UCSD-AML1 (cell line): ENCODE results near the gene HDAC10.
A peak's percentile ranks its signal among the peaks of the same experiment; 100 is the strongest.

Experiments
- DNase-seq: peaks from one replicate; lab custom pipeline; 2025; ENCODE audit not compliant: unreplicated experiment; lab: John Stamatoyannopoulos, UW

Gene HDAC10

DNA sequence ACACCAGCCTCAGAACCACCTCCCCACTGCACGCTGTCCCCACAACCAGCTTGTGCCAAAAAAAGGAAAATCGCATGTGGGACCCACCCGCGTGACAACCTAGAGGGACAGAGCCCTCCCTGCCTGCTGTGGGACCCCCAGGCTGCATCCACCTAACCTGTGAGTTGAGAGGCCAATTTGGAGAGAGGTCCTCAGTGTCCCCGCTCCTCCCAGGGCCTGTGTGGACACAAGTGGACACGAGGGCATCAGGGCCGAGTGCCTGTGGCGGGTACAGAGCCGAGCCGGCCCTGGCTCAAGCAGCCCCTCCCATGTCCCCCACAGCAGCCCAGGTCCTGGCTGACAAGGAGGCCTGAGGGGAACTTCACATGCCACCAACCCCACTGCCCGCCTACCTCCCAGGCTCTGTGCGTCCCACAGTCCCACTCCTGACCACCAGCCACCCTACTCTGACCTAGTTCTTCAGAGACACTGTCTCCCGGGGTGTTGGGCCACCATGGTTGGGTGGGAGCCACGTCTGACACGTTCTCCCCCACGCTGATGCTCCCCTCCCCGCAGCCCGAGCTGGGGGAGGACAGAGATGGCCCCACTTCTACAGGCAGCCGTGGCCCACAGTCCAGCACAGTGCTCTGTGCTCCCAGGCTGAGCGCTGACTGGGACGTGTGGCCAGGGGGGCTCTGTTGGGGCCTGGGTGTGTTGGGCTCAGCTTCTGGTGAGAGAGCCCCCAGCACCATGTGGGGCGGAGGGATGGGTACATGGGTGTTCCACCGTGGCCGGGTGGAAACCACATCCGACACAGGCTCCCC, 31.1 kb downstream of the HDAC10 start:
- DNase-seq = no peak

DNA sequence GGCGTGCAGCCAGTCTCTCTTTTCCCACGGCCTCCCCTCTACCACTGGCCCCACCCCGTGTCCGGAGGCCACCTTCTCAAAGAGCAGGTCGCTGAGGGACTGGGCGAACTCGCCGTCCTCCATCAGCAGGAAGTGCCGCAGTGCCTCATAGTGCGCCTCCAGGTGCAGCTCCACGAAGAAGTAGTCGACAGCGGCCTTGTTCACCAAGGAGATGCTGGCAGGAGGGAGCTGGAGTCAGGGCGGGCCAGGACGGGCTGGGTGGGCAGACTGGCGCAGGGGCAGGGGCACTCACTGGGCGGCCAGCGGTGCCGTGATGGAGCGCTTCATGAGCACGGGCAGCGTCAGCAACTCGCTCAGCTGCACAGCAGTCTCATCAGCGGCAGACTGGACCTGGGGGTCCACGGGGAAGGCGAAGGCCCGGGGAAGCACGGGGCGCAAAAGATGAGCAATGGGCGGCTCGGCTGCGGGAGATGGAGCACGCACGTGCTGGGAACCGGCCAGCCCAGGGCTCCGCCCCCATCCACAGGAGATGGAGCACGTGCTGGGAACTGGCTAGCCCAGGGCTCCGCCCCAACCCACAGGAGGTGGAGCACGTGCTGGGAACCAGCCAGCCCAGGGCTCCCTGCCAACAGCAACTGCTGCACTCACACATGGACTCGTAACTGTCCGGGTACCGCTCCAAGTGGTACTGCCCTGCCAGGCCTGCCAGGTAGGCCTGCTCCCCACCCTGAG, 31.9 kb downstream of the HDAC10 start:
- peak; percentile 22 for DNase-seq

DNA sequence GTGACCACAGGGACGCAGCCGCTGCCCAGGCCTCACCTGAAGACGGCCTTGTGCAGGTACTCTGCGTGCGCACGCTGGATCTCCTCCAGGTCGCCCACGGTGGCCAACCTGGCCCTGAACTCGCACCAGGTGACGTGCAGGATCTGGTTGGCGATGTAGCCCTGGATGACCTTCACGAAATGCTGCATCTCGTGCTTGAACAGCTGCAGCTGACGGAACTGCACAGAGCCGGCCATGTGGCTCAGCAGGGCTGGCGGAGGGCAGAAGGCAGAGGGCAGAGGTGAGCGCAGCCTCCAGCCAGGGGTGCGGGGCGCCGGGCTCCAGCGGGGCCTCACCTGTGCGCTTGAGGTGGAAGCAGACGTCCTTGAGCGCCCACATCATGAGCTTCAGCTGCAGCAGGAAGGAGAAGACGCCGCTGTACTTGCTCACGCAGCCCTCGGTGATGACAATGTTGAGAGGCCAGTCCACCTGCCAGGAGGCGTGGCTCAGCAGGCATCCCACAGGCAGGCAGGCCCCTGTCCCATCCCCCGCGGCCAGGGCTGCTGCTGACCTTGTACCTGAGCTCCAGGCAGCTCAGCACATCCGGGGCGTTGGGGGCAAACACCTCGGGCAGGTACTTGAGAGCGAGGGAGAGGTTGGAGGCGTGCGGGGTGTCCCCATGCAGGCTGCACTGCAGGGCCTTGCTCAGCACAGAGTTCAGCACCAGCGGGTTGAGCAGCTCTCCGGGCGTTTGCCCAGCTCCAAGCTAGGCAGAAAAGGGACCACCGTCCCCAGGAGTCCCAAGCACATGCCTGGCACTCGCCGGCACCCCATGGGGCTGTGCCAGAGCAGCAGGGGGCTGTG, 32.7 kb downstream of the HDAC10 start:
- no peak for DNase-seq

DNA sequence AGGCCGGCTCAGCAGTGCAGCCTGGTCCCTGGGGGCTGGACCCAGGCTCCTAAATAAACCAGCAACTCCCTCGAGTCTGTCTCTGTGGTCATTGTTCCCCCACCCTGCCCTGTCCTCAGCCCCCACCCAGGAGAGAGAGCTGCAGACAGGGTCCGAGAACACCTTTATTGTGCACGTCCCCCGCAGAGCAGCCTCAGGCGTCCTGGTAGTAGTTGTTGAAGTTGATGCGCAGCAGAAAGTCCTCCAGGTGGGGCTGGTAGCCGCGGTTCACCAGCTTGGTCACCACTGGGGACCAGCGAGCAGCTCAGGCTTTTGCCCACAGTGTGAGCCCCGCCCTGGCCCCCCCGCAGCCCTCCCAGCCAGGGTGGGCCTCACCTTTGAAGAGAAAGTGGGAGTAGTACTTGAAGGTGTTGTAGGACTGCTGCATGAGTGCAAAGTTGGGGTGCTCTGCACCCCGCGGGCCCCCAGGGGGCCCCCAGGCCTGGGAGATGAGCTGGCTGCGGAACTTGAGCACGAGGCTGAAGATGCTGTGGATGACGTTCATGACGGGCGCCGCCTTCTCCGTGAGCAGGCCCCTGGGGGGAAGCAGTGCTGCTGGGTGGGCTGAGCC, 33.4 kb downstream of the HDAC10 start:
- no peak for DNase-seq

DNA sequence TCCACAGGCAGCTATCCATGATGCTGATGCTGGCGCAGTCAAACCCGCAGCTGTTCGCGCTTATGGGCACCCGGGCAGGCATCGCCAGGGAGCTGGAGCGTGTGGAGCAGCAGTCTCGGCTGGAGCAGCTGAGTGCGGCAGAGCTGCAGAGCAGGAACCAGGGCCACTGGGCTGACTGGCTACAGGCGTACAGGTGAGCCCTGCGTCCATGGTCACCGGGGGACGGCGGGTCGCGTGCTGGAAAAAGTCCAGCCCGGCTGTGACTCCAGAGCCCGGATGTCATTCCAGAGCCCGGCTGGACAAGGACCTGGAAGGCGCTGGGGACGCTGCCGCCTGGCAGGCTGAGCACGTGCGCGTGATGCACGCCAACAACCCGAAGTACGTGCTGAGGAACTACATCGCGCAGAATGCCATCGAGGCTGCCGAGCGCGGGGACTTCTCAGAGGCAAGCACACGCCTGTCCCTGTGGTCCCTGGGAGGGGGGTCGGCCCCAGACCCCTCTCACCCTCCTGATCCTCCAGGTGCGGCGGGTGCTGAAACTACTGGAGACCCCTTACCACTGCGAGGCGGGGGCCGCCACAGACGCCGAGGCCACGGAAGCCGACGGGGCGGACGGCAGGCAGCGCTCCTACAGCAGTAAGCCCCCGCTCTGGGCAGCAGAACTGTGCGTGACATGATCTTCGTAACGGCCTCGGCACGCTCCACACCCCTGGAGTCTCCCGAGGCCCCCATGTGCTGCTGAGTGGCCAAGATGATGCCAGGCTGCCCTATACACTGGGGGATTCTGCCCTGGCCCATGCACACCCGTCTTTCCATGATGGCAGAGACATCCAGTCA, 34.2 kb downstream of the HDAC10 start:
- no peak for DNase-seq

DNA sequence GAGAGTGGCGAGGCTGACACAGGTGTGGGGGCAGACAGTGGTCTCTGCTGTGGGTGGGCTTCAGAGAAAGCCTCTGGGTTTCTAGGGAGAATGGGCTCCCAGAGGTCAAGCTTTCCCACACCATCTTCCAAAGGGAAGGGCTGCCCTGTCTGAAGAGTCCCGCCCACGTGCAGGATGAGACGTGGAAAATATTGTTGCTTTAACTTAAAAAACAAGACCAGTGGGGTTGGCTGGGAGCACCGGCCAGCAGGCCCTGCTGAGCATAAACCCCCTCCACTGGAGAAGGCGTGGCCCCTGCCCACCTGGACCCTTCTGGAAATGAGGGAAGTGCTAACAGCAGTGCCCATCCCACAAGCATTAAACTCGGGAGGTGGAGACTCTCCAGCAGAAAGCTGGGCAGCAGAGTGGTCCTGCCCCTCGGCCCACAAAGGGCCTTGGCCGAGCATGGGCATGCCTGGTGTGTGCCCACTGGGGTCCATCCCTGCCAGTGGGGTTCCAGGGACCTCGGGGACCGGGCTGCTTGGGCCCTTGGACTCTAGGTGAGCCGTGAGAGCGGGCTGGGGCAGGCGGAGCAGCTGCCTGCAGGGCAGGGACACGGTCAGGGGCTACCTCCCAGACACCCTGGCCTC, 34.9 kb downstream of the HDAC10 start:
- DNase-seq = no peak

DNA sequence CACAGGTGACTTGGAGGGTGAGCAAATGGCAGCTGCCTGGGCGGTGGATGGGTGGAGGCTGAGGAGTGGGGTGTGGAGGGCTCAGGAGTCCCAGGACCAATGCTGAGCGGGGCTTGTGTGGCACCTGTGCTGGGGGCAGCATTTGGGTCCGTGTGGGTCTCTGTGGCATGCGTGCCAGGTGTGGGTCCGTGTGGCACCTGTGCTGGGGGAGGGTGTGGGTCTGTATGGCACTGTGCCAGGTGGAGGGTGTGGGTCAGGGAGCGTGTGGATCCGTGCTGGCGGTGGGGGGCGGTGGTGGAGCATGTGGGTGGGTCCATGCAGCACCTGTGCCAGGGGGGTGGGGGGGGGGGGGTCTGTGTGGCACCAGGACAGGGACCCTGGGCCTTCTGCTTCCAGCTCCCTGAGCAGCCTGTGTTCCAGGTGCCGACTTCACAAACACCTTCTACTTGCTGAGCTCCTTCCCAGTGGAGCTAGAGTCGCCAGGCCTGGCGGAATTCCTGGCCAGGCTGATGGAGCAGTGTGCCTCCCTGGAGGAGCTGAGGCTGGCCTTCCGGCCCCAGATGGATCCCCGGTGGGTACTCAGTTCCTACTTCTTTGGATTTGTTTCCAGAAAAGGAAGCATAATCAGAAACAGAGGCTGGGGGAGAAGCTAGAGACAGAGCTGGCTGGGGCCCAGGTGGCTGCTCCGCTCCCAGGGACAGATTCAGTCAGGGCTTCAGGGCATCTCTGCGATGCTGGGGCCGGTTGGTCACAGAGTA, 35.6 kb downstream of the HDAC10 start:
- no peak for DNase-seq

DNA sequence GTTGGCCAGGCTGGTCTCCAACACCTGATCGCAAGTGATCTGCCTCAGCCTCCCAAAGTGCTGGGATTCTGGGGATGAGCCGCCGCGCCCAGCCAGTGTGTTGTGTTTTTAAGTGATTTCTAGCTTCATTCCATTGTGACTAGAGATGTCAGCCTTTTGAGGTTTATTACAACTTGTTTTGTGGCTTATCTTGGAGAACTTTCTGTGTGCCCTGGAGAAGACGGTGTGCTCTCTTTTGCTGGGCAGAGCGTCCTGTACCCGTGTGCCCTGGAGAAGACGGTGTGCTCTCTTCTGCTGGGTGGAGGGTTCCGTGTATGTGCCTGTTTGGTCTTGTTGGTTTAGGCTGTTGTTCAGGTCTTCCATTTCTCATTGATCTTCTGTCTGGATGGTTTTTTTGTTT, 37.8 kb downstream of the HDAC10 start:
- DNase-seq = no peak

DNA sequence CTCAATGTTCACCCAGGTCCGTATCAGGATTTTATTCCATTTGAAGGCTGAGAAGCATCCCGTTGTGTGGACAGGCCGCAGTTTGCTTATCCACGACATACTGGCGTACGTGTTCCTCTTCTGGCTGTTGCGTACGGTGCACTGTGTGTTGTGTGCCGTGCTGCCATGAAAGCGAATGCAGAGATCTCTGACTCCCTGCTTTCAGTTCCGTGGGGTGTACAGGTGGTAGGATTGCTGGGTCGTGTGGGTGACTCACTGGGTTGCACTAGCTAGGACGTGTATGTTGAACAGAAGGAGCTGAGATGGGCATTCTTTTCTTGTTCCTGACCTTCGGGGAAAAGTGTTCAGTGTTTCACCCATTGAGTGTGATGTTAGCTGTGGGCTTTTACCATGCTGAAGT, 39.9 kb downstream of the HDAC10 start:
- no peak for DNase-seq

DNA sequence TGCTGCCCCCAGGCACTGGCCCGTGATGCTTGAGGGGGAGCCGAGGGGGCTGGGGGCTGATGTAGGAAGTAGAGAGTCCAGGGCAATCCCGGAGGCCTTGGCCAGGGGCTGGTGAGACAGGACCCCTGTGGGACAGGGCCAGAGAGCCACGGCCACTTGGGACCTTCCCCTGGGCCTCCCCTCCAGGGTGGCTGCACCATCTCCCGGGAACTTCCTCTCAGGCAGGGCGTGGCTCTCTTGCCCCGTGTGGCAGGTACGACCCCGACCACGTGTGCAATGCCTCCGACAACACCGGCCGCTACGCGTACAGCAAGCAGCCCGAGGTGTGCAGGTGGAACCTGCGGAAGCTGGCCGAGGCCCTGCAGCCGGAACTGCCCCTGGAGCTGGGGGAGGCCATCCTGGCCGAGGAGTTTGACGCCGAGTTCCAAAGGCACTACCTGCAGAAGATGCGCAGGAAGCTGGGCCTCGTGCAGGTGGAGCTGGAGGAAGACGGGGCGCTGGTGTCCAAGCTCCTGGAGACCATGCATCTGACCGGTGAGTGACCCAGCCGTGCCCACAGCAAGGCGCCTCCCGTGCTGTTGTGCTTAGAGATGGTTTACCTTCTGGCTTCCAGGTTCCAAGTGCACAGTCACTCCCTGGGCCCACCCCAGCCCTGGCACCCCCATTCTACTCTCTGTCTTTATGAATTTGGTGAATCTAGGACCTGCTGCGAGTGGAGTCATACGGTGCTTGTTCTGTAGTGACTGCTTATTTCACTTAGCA, 40.5 kb downstream of the HDAC10 start:
- DNase-seq = no peak

DNA sequence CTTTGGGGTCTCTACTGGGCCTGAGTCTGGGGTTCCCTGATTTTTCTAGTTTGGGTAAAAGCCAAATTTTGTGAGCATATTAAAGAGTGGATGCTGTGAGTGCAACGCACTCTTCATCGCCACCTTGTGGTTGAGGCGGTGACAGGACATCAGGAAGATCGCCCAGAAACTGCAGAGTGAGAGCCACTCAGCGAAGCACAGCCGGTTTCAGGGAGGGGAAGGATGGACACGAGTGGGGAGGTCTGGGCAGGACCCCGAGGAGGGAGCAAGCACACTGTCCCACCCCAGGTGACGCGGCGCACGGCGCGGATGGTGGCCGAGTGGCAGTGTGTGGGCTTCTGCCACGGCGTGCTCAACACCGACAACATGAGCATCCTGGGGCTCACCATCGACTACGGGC, 41.2 kb downstream of the HDAC10 start:
- DNase-seq = peak; percentile 51

DNA sequence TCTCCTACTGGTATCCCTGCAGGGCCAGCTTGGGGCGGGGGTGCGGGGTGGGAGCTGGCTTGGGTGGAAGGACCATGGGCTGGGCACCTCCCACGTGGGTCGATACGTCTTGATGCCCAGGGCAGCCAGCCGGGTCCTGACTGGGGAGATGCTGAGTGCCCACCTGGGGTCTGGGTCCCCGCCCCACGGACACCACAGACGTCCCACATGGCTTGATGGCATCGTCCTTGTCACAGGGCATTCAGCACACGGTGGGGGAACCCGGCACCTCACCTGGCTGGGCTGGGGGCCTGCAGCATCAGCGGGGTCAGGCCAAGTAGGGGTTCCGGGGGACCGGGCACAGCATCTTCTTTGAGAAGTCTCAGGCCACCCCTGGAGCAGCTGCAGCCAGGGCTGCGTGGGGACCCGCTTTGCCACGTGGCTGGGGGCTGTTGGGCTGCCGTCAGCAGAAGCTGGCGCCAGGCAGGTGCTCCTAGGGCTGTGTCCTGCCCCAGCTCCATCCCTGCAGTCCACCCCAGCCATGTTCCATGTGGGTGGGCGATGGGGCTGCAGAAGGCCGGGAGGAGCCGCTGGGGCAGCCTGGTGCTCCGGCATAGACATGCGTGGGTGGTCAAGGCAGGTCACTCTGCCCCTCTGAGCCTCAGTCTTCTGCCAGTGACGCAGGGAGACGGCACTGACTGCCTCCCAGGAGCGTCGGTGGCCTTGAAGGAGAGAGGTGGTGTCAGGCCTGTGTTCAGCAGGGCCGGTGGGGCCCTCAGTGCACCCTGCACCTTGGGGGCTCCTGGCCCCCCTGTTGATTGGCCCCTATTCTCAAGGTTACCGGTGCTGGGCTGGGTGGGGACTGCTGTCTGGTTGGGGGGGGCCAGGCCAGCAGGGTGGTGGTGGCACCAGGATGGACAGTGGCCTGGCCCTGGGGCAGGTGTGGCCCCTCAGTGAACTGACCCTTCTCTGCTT, 41.8 kb downstream of the HDAC10 start:
- no peak for DNase-seq

DNA sequence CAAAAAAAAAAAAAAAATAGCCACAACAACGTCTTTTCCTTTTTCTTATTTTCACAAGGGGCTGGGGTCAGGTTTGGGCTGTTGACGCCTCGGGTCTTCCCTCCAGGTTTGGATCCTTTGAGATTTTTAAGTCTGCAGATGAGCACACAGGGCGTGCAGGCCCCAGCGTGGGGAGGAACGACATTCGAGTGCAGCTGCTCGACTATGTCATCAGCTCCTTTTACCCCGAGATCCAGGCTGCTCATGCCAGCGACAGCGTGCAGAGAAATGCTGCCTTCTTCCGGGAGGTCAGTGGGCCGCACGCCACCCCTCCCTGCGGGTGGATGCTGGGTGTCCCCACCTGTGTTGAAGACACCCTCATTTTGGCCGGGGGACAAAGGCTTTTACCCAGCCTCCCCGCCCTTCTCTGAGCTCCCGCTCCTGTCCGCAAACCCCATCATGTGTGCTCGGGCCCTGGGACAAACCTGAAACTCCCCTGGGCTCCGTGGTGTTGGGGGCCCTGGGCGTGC, 42.6 kb downstream of the HDAC10 start:
- DNase-seq = no peak

DNA sequence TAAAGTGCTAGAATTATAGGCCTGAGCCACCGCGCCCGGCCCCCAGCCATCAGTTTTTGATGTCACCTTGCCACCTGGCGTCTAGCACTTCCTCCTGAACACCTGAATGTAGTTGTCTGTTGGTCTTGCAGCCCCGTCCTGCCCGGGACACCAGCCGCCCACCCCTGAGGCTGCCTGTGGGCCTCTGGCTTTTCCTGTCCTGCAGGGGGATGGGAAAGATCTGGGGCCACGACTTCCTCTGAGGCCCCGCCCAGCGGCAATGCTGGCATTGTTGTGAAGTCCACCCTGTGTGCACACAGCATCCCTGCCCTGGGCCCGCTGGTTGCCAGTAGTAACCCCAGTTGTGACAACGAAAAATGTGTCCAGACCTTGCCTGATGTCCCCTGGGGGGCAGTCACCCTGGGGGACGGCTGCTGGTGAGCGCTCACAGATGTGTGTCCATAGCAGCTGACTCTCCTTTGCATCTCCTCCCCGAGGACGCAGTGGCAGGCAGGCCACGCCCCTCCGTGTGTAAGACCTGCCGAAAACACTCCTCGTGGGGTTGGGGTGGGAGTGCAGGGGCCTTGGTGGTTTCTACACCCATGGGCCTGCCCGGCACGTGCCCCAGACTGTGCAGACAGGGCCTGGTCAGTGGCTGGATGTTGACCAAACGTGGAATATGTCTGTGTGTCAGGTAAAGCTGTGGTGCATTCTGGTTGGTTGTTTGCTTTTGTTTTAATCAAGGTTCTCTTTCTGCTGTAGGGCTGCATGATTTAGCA, 43.5 kb downstream of the HDAC10 start:
- DNase-seq = no peak

DNA sequence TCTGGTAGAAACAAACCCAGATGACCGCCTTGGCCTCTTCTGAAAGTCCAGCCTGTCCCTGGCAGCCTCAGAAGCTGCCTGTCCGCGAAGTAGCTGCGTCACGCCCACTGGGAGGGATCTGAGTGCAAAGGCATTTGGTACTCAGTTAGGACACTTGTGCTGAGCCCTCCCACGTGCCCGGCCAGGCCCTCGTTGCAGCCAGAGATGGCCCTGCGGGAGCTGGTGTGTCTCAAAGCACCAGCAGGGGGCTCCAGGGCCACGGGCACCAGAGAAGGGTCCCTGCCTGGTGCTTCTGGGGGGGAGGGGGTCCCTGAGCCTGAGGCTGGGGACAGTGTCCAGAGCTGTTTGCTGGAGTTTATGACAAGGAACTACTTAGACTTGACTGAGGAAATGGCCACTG, 44.5 kb downstream of the HDAC10 start:
- DNase-seq = peak; percentile 28

DNA sequence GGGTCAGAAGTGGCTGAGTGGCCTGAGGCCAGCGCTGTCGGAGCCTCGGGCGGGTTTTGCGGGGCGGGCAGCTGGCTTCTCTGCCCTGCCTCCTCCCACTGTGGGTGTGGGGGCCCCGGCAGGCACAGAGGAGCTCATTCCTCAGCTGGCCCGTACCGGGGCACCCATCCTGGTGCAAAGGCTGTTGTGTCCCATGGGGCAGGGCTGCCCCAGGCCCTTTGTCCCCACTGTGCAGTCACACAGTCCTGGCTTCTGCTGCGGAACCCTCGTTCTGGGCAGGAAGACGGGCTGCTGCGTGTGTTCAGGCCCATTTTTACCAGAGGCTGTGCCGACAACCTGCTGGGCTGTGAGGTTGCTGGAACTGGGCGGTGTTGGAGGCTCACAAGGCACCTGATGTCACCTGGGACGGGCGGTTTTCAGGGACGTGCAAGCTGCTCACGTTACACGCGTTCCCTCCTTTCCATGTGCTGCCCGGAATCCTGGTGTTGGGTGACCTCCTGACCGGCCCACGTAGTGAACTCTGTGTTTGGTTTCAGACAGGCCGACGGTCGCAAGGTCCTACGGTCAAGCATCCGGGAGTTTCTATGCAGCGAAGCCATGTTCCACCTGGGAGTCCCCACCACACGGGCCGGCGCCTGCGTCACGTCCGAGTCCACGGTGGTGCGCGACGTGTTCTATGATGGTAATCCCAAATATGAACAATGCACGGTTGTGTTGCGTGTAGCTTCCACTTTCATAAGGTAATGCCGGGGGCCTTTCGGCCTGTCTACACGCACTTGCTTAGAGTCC, 45.1 kb downstream of the HDAC10 start:
- DNase-seq = no peak
